Measurements from ENCODE around the gene MPP3. TPM values are rescaled to one million over a fixed set of nuclear protein-coding genes. Genes with fewer than 3 reads are reported as not detected.

MPP3 gene
- total RNA-seq, 1 experiment from 2014 or later: 34.3 TPM

DNA sequence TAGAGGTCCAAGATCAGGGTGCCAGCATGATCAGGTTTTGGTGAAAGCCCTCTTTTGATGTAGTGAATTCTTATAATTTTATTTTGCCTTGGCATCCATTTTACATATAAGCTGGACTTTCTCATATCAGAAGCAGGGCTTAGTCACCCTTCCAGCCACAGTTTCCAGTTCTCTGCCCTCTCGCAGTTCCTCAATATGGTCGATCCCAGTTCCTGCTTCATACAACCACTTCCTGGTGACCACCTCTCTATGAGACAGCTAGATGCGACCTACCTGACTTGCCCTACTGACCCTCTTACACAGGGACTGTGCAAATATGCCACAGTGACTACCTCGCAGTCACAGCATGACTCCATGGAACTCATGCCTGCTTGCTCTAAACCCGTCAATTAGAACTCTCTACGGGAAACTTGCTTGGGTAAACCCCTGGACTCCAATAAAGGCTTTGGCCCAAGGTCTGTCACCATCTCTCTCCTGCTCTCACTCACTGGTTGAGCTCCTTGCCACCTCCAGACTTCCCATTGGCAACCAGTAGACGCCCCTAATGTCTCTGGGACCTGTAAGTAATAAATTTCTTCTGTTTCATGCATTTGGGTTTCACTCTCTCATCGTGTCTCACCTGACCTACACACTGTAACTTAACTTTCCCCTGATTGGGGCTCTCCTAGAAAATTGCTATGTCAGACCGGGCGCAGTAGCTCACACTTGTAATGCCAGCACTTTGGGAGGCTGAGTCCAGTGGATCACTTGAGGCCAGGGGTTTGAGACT is 35.5 kb upstream of the MPP3 start:
- Histone ChIP-seq H3K36me3 (ENCODE audit: low read depth, low read length) (no peaks in the 10 kb centered on the region), H3K9me3 (ENCODE audit: low read length) (no peaks in the 10 kb centered on the region), H3K4me2 (ENCODE audit: low read length) (no peak overlapping the region), H3K27me3 (ENCODE audit: low read length) (peaks cover 56% of the 10 kb centered on the region), H3K79me2 (ENCODE audit: low read length) (no peaks in the 10 kb centered on the region), H3K4me1 (ENCODE audit: insufficient read depth, low read length) (no peaks in the 10 kb centered on the region), H4K20me1 (ENCODE audit: low read length) (no peaks in the 10 kb centered on the region), H3K27ac (ENCODE audit: low read length) (no peak overlapping the region), H3K4me3 (ENCODE audit: low read length) (no peak overlapping the region), H3F3A (ENCODE audit: low read length, unreplicated experiment) (no peaks in the 10 kb centered on the region), H3K9ac (ENCODE audit: low read length) (no peak overlapping the region), H3K9me2 (replicated peaks; ENCODE audit: low read length) (no peaks in the 10 kb centered on the region), H2AFZ (ENCODE audit: low read length) (no peak overlapping the region)
- ChIA-PET CTCF (no interaction called here), POLR2A (ENCODE audit: unreplicated experiment) (no interaction called here)
- intact Hi-C loops (cut with micrococcal nuclease): no loop called here
- DNase-seq (no peak), ATAC-seq (no peak)
- TF ChIP-seq EZH2phosphoT487 (IDR thresholded peaks at IDR 0.05; ENCODE audit: borderline replicate concordance, low read length): no peak
- no peak for TF ChIP-seq EZH2 (IDR thresholded peaks at IDR 0.05; ENCODE audit: low read length, unreplicated experiment)
- TF ChIP-seq, protein P1, sequence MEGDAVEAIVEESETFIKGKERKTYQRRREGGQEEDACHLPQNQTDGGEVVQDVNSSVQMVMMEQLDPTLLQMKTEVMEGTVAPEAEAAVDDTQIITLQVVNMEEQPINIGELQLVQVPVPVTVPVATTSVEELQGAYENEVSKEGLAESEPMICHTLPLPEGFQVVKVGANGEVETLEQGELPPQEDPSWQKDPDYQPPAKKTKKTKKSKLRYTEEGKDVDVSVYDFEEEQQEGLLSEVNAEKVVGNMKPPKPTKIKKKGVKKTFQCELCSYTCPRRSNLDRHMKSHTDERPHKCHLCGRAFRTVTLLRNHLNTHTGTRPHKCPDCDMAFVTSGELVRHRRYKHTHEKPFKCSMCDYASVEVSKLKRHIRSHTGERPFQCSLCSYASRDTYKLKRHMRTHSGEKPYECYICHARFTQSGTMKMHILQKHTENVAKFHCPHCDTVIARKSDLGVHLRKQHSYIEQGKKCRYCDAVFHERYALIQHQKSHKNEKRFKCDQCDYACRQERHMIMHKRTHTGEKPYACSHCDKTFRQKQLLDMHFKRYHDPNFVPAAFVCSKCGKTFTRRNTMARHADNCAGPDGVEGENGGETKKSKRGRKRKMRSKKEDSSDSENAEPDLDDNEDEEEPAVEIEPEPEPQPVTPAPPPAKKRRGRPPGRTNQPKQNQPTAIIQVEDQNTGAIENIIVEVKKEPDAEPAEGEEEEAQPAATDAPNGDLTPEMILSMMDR (conservative IDR thresholded peaks at IDR 0.05; ENCODE audit: low read depth, low read length): no peak
- no TSS peak for BruUV-seq (replicated peaks)

DNA sequence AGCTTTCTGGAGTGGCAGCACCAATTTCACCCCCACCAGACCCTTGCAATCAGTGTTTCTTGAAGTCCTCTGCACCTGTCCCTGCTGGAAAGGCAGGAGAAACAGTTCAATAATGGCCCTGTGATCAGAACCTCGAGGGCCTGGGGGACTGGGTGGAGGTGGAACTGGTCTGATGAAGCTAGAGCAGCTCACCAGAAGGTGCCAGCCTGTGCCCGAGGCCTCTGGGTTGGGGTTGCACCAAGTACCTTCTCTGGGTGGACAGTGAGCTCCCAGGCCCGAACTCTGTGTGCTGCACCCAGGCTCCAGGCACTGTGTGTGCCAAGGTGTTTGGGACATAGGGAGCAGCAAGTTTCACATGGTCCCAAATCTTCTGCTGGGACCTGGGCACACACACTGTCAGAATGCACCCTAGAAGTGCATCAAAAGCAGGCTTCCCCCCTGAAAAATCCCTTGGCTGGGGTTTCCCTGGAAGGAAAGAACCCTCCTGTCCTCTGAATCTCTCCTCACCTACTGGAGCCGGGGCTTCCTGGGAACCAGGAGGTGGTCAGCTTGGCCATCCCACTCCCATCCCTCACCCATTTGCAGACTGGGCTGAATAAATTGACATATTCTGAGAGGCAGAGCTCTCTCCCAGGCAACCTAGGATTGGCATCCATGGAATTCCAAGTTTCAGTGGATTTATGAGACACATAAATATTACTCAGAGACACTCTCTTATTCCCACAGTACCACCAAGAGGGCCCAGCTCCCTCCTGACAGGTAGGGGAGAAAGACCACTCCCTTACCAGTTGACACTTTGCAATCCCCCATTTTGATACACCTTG is 31.4 kb upstream of the MPP3 start:
- H4K20me1 ChIP-seq (ENCODE audit: low read length): no peaks in the 10 kb centered on the region
- no peaks in the 10 kb centered on the region for H3K36me3 ChIP-seq (ENCODE audit: low read depth, low read length)
- no peaks in the 10 kb centered on the region for H3K4me1 ChIP-seq (ENCODE audit: insufficient read depth, low read length)
- intact Hi-C loops (cut with micrococcal nuclease): no loop called here
- no peak for TF ChIP-seq EZH2 (IDR thresholded peaks at IDR 0.05; ENCODE audit: low read length, unreplicated experiment)
- TF ChIP-seq, protein P1 (conservative IDR thresholded peaks at IDR 0.05; ENCODE audit: low read depth, low read length): no peak
- TF ChIP-seq EZH2phosphoT487 (IDR thresholded peaks at IDR 0.05; ENCODE audit: borderline replicate concordance, low read length): no peak
- no peak overlapping the region for H2AFZ ChIP-seq (ENCODE audit: low read length)
- no peaks in the 10 kb centered on the region for H3K79me2 ChIP-seq (ENCODE audit: low read length)
- DNase-seq: no peak
- no peak overlapping the region for H3K27ac ChIP-seq (ENCODE audit: low read length)
- no peak overlapping the region for H3K9ac ChIP-seq (ENCODE audit: low read length)
- no peak overlapping the region for H3K4me2 ChIP-seq (ENCODE audit: low read length)
- POLR2A ChIA-PET (ENCODE audit: unreplicated experiment): no interaction called here
- peaks cover 55% of the 10 kb centered on the region for H3K27me3 ChIP-seq (ENCODE audit: low read length)
- CTCF ChIA-PET: no interaction called here
- no peak for ATAC-seq
- H3K9me2 ChIP-seq (replicated peaks; ENCODE audit: low read length): no peaks in the 10 kb centered on the region
- no peak overlapping the region for H3K4me3 ChIP-seq (ENCODE audit: low read length)
- H3F3A ChIP-seq (ENCODE audit: low read length, unreplicated experiment): no peaks in the 10 kb centered on the region
- H3K9me3 ChIP-seq (ENCODE audit: low read length): no peaks in the 10 kb centered on the region
- BruUV-seq (replicated peaks): no TSS peak

DNA sequence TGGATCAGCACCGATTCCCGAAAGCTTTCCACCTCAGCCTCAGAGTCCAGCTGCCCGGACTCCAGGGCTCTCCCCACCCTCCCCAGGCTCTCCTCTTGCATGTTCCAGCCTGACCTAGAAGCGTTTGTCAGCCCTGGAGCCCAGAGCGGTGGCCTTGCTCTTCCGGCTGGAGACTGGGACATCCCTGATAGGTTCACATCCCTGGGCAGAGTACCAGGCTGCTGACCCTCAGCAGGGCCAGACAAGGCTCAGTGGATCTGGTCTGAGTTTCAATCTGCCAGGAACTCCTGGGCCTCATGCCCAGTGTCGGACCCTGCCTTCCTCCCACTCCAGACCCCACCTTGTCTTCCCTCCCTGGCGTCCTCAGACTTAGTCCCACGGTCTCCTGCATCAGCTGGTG is 29.0 kb upstream of the MPP3 start:
- Histone ChIP-seq H3K36me3 (ENCODE audit: low read depth, low read length) (no peaks in the 10 kb centered on the region), H3K4me1 (ENCODE audit: insufficient read depth, low read length) (no peaks in the 10 kb centered on the region), H3F3A (ENCODE audit: low read length, unreplicated experiment) (no peaks in the 10 kb centered on the region), H3K9me3 (ENCODE audit: low read length) (no peaks in the 10 kb centered on the region), H3K4me2 (ENCODE audit: low read length) (no peak overlapping the region), H3K27me3 (ENCODE audit: low read length) (peaks cover 61% of the 10 kb centered on the region), H4K20me1 (ENCODE audit: low read length) (no peaks in the 10 kb centered on the region), H3K4me3 (ENCODE audit: low read length) (no peak overlapping the region), H2AFZ (ENCODE audit: low read length) (no peak overlapping the region), H3K27ac (ENCODE audit: low read length) (no peak overlapping the region), H3K9ac (ENCODE audit: low read length) (no peak overlapping the region), H3K79me2 (ENCODE audit: low read length) (no peaks in the 10 kb centered on the region), H3K9me2 (replicated peaks; ENCODE audit: low read length) (no peaks in the 10 kb centered on the region)
- no TSS peak for BruUV-seq (replicated peaks)
- intact Hi-C loops (cut with micrococcal nuclease): no loop called here
- no peak for DNase-seq
- TF ChIP-seq, protein P1 (conservative IDR thresholded peaks at IDR 0.05; ENCODE audit: low read depth, low read length): no peak
- TF ChIP-seq EZH2 (IDR thresholded peaks at IDR 0.05; ENCODE audit: low read length, unreplicated experiment): no peak
- no peak for TF ChIP-seq EZH2phosphoT487 (IDR thresholded peaks at IDR 0.05; ENCODE audit: borderline replicate concordance, low read length)
- CTCF ChIA-PET: no interaction called here
- POLR2A ChIA-PET (ENCODE audit: unreplicated experiment): no interaction called here
- no peak for ATAC-seq
